NCI-H1417 treated with DMSO at 0.1 percent for 48 hours (cell line): ENCODE data around the gene THBS3.
"Not testable (repeated sequence)": the region's sequence is repeated elsewhere in the genome, so short reads cannot be mapped to it uniquely, and the experiment has no call there.

ENCODE experiments used
- DNase-seq: peaks from one replicate; lab custom pipeline; 2025; lab: John Stamatoyannopoulos, UW

Gene THBS3

DNA sequence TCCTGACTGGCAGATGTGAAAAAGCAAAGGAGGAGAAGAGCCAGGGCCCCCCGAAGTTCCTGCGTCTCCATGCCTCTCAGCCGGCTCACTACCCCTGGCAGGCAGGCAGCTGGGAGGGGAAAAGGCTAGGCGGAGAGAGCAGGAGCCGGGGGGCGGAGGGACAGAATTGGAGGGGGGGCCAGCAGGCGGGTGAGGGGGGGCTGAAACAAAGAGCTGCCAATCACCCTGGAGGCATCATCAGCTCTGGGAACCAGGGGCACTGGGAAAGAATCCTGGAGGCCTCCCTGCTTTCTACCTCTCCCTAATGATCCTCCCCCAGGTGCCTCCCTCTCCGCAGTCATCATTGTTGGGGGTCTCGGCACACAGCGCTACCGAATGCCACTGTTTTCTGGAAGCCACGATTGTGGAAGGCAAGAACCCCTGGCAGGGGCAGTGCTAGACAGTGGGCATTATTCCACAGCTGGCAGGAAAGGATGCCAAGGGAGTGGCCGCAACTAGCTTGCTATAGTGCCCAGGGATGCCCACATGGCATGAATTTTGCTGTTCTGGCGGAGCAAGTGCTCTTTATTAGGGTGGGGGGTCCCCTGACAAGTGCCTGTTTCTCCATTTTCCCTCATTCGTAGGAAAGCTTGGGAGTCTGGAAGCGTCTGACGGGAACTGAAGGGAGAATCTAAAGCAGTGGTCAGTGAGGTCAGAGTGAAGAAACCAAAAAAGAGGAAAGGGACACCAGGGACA lies at the start of gene THBS3:
Gene THBS3 (minus strand): TSS at position 92 of the 735 bp plus-strand sequence. CDS start 21 bp downstream, at position 71.
- peak; percentile 33 for DNase-seq

DNA sequence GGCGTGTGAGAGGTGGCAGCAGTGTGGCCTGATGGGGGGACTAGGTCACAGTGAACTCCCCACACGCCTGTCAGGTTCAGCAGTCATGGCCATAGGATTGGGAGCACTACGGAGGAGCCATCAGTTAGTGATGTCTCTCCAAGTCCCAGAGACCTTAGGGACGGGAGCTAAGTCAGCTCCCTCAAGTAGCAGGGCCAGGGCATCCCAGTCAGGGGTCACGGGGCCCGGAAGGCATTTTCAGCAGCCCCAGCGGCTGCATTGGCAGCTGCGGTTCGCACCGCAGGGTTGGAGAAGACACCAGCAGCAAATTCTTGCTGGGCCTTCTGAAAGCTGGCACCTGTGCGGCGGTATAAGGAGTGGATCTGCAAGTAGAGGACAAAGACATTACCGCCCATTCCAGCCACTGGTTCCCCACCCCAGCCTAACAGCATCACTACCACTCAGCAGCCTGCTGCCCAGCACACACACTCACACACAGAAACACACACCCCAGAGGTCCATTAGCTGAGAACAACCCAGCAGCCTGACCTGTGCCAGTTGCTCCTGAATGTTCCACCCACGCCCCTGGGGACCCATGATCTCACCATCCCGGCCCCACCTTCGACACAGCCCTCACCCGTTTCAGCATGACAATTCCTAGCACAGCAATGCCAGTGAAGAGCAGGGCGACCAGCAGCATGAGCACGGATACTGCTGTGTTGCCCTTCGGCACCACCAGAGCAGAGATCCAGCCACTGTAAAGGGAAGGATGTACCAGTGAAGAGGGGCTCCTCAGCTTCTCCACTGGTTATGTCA lies 48.6 kb upstream of the THBS3 start:
- no peak for DNase-seq

DNA sequence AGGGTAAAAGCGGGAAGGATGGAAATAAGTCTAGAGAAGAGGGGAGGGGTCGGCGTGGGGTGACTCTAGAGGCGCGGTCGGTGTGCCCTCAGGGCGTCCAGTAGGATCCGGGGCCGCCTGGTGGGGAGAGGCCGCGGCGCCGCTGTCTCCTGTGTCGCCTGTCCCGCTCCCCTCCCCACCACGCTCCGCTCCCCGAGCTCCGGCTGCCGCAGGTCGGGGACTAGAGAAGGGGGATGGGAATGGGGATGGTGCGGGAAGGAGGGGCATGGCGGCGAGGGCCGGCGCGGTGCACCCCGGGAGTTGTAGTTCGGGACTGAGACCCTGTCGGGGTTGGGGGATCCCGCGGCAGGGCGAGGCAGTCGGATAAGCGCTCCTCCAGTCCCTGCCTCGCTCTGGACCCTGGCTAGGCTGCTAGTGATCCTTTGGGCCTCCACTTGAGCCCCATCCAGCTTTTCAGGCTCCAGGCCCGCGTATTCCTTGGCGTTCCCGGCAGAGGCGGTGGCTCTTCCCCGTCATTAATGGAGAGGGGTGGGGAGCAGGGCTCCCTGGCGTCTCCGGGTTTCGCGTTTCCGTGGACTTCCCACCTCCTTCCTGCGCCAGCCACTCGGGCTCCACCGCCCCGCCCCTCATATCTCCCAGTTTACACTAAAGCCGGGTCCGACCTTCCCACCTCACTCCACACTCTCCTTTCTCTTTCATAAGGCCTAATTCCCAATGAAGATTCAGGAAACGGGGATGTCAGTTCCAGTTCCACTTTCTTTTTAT lies 47.7 kb upstream of the THBS3 start, which contains the start of gene ENTREP3:
Gene ENTREP3 (minus strand): TSS at position 241 of the 765 bp plus-strand sequence. CDS start 606 bp downstream, outside the sequence.
- DNase-seq: peak; percentile 32

GRCh38 chr1:155254714-155255242 lies 47.1 kb upstream of the THBS3 start:
- no peak for DNase-seq

- no peak for DNase-seq
Measured at GRCh38 chr1:155254228-155254713, 46.6 kb upstream of the THBS3 start.

DNA sequence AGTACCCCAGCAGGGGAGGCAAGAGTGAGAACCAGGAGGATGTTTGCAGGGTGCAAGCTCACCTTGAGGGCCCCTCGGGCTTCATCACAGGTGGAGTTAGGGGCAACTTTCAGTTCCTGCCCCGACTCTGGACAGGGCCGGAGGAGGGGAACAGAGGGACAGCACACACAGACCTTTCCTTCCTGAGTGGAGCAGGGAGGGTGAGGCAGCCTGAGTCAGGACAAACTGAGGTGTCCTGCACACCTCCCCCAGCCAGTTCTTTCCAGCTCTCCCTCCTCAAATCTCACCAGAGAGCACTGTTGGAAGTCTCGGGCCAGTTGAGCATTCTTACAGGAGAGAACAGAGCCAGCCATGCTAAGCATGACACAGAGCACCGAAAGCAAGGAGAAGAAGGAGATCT lies 46.1 kb upstream of the THBS3 start:
- no peak for DNase-seq

DNA sequence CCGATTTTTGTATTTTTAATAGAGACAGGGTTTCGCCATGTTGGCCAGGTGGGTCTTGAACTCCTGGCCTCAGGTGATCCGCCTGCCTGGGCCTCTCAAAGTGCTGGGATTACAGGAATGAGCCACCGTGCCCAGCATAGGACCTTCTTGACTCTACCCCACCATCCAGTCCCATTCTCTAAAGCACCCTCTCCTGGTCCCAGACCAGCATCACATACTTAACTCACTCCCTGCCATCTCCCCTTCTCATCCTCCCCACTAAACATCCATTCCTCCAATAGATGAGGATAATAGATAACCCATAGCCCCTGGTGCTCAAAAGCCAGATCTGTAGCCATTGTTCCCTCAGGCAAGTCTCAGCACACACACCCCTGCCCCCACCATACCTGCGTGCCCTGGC lies 45.5 kb upstream of the THBS3 start:
- DNase-seq: no peak

GRCh38 chr1:155251566-155251965 lies 43.9 kb upstream of the THBS3 start:
- DNase-seq: no peak

DNA sequence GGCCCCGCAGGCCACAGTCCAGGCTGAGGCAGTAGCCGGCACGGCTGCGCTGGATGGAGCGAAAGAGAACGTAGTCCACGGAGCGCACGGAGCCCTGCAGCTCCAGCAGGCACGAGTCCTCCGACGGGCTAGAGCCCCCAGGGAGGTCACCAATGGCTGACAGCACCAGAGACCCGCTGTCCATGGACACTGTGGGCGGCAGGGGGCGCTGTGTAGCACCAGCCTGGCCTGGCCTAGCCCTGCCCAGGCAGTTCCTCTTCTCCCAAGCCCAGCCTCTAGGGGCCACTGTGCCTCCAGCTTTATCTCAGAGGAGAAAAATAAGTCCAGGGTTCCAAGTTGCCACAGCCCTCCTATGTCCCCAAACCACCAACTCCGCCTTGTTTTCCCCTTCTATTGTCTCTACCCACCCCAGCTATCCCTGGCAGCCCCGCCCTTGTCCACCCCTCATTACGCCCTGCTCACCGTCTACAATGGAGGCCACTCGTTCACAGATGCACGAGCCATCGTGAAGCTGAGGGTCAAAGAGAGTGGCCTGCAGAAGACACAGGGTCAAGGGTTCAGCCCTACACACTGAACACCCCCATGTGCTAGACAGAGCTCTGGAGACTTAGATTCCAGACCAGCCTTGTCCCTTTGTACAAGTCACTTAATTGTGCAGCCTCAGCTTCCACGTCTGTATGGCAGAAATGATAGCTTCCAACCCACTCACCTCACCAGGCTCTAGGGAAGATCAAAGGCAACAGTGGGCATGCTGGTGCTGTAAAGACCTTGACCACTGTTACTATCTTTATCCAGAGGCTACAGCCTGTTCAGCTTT lies 43.1 kb upstream of the THBS3 start:
- no peak for DNase-seq

DNA sequence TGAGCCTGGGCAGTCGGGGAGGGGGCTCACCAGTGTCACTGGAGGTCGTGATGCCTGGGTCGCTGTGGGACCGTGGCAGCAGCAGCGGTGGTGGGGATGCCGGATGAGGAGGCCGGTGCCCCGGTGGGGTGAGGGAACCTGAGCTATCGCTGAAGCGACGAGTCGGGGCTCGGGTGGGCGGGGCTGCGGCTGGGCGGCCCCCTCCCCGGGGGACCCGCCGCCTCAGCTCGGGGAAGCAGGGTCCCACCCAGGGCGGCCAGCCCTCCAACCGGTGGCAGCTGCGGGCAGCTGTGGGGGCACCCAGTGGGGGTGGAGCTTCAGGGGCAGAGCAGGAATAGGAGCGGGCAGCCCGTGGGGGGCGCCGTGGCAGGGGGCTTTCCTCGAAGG lies 42.5 kb upstream of the THBS3 start:
- DNase-seq: no peak

DNA sequence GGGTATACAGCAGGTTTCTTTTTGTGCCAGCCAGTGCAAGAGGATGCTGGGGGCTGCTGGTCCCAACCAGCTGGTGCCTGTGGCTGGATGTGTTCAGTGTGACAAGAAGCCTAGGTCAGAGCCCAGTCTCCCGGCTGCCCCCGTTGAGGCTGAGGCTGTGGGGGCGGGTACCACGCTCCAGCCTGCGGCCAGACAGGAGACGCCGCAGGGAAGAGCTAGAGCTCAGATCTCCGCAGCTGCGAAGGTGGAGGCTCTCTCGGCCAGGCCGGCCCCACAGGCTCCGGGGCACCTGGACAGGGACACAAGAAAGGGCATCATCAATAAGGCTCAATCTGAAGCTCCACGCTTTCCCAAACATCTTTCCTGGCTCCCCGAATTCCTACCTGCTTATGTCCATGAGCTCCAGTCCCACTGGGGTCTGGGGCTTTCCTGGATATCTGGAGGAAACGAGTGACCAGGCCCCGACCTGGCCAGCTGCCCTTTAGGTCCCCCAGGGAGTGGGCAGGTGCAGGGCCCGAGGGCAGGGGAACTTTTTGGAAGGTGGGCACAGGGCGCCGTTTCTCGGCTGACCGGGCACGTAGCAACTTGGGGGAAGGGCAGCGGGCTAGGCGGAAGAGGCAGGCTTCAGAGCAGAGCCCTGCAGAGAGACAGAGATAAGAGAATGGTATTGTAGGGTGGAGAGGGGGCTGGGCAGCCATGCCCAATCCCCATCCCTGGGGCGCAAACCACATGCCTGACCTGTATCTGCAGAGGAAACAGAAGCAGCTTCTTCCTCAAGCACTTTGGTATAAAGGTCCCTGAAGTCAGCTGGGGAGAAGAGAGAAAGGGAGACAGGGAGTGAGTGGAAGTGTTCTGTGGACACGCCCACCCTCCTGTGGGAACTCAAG lies 40.2 kb upstream of the THBS3 start:
- DNase-seq: no peak

DNA sequence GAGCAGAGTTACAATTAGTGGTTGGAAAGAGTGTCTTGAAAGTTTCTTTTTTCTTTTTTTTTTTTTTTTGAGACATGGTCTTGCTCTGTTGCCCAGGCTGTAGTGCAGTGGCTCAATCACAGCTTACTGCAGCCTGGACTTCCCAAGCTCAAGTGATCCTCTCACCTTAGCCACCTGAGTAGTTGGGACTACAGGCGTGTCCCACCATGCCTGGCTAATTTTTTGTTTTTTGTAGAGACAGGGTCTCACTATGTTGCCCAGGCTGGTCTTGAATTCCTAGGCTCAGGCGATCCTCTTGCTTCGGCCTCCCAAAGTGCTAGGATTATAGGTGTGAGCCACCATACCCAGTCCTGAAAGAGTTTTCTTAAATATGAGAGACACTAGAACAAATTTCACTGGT lies 39.1 kb upstream of the THBS3 start:
- not testable (repeated sequence) for DNase-seq

DNA sequence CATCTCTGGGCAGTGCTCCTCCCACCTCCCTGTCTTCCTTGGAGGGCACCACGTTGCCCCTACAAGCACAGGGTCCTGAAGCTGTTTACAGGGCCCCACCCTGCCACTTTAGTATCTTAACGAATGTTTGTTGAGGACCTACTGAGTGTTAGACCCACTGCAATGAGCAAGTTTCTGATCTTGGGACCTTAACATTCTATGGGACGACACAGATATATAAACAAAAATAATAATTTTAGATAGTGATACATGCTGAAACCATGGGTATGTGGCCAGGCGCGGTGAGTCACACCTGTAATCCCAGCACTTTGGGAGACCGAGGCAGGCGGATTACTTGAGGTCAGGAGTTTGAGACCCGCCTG lies 37.4 kb upstream of the THBS3 start:
- no peak for DNase-seq

DNA sequence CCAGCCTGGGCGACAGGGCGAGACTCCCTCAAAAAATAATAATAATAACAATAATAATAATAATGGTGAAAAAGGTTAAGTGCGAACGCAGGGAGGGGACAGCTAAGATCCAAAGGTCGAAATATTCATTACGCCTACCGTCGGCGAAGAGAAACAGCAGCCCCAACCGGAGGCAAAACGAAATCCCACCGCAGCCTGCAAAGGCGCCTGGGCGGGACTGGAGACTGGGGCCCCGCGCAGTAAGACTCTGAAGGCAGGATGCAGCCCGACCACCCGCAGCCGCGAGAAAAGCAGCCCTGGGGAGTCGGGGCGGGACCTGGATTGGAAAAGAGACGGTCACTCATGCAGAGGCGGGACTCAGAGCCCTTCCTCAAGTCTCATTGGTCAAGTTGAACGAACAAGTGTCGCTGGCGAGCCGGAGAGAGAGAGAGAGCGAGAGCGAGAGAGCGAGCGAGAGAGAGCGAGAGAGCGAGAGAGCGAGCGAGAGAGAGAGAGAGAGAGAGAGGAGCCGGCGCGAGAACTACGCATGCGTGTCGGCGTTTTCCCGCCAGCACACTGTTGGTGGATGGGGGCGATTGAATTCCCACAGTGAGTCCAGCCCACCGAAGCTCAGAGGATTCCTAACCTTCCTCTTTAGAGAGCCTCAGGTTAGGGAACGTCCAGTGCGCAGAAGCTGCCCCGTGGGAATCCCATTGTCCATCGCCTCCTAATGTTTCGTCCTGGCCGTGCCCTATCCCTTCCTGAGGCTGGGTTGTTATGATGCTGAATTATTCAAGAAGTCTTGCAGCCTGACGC lies 36.9 kb upstream of the THBS3 start:
- DNase-seq: peak; percentile 89

DNA sequence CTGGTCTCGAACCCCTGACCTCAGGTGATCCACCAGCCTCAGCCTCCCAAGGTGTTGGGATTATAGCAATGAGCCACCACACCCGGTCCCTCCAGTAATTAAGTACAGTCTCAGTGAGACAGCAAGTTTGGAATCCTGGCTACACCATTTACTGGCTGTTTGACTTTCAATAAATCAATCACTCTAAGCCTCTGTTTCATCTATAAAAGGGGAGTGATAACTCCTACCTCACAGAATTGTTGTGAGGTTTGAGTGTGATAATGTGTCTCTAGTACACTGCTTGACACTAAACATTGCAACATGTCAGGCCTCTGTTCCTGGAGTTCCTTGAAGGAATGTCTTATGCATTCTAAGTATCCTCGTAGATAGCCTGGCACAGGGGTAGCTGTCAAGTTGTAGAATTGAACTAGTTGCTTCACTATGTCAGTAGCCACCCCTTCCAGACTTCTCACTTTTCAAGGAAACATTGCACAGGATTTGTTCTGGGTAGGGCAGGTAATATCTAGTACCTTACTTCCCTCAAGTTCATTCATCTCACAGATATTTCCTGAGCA lies 35.2 kb upstream of the THBS3 start:
- no peak for DNase-seq

DNA sequence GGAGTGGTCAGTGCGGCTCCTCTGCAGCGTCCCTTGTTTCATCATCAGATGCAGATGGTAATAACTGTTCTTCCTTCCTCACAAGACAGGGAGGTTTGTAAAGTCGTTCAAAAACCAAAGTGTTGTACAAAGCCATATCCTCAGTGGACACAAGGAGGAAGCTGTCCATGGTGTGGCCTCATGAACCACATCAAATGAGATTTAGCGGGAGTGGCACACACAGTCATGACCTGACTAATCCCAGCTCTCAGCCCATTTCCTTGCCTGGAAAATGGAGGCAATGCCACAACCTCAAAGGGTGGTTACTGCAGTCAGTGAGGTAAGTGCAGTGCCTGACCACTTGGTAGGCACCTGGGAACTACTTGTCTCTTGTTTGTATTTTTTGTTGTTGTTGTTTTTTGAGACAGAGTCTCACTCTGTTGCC lies 34.2 kb upstream of the THBS3 start:
- no peak for DNase-seq

DNA sequence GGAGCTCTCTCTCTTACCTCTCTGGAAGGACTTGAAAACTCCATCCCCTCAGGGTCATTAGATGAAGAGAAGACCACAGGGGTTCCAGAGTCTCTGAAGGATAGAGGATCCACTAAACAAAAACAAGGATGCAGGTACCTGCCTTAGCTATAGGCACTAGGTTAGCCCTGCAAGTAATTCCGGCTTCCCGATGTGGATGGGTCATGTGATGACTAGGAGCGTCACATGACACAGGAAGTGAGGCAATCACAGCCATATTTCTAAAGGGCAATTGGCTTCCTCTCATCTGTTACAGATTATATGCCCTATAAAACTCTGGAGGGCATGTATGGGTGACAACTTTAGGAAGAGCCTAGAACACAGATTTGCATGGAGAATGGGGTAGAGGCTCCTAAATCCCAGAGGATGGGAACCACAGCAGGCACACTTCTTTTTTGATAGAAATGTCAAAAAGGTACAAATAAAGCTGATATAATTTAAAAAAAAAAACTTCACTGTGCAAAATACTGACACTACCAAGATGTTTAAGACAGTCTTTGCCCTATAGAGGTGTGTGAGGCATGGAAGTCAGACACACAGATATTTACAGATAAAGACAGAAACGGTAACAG lies 33.5 kb upstream of the THBS3 start:
- DNase-seq: no peak

GRCh38 chr1:155236451-155236850 lies 28.8 kb upstream of the THBS3 start:
- DNase-seq: no peak

GRCh38 chr1:155235375-155235774 lies 27.7 kb upstream of the THBS3 start:
- DNase-seq: not testable (repeated sequence)
